GM19043 (cell line): ENCODE data around the gene FRMD3.

ENCODE experiments used
- ATAC-seq: cut with Tn5 transposase; IDR thresholded peaks from one replicate; pipeline ENCODE4 v1.9.1; 2021; ENCODE audit warnings: low read depth; ENCODE audit not compliant: unreplicated experiment

Gene FRMD3

DNA sequence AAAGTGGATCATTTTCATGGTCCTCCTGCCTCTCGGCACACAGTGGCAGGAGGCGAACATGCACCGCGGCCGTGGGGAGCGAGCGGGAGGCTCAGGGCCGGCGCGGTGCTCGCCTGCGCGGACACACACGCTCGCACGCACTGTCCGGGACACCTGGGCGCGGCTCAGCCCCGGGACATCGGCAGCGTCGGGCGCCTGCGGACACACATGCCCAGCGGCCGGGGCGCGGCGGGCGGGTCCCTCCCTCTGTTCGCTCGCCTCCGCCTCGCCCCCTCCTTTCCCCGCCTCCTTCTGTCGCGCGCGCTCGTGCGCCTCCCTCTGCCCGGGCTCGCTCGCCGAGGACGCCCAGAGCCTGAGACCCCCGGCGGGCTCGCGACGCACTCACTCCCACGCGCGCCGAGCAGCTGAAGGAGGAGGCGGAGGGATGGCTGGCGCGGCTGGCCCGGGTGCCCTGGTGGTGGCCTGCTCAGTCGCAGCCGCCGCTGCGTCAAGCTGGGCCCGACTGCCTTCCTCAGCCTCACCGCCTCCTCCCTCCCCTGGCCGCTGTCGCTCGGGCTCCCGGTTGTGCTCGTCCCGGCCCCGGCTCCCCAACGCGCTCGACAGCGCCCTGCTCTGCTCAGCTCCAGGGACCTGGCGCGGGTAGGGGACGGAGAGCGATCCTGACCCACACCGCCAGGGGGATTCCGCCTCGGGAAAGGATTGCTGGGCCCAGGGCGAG, at the start of gene FRMD3:
Gene FRMD3 (minus strand): TSS at position 230 of the 718 bp plus-strand sequence. CDS start 170 bp downstream, at position 60.
- ATAC-seq = no peak

GRCh38 chr9:83584995-83585394, 46.8 kb upstream of the FRMD3 start:
- ATAC-seq = no peak

GRCh38 chr9:83583151-83584014, 45.2 kb upstream of the FRMD3 start:
- ATAC-seq = peak; percentile 71

- ATAC-seq = no peak
These were observed 43.8 kb upstream of the FRMD3 start for GRCh38 chr9:83582029-83582428.

- ATAC-seq = no peak
These were observed 36.3 kb upstream of the FRMD3 start for GRCh38 chr9:83574482-83574881.

DNA sequence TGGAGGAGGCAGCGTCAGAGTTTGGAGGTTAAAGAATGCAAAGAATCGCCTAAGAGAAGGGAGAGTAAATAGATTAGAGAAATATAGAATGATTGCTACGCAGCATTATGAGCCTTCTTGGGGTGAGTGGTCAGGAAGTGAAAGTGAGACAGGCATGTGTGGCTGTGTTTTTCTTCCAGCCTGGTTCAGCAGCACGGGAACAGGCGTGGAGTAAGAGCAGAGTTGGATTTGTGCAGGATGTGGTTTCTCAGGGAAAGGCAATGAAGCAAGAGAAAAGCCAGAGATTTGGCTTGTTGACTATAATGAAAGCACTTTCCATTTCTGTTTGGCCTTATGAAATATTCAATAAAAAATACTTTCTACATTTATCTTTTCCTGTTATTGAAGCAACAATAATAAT, 34.3 kb upstream of the FRMD3 start:
- no peak for ATAC-seq

DNA sequence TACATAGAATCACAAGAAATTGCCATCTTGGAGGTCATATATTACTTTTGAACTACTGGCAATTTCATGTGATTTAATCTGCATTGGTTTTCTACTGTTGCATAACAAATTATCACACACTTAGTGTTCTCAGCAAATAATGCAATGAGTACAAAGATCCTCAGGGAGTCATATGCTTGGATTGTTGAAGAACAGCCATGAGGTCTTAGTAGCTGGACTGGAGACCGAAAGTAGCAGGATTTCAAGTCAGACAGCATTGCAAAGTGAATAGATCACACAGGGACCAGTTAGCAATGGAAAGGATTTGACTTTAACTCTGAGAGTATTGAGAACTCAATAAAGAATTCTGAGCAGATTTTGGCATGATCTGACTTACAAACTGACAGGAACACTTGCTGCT, 32.2 kb upstream of the FRMD3 start:
- ATAC-seq = no peak

- ATAC-seq = no peak
These were observed 31.1 kb upstream of the FRMD3 start for GRCh38 chr9:83569326-83569725.

DNA sequence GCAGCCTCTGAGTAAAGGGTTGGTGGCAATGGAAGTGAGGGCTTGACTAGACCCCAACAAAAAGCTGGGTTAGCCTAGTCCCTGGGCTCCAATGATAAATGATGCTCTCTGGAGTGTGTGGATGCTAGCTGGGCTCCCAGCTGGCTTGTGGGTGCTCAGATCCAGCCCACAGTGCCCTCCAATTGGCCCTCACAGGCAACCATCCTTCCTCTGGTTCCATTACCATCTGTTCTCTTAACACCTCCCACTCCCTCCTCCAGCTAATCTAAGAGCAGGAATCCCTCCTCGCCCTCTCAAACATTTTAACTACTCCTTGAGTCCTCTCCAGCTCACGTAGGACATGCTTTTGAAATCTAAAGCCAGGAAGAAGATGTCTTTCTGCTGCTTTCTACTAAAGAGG, 25.2 kb upstream of the FRMD3 start:
- no peak for ATAC-seq

DNA sequence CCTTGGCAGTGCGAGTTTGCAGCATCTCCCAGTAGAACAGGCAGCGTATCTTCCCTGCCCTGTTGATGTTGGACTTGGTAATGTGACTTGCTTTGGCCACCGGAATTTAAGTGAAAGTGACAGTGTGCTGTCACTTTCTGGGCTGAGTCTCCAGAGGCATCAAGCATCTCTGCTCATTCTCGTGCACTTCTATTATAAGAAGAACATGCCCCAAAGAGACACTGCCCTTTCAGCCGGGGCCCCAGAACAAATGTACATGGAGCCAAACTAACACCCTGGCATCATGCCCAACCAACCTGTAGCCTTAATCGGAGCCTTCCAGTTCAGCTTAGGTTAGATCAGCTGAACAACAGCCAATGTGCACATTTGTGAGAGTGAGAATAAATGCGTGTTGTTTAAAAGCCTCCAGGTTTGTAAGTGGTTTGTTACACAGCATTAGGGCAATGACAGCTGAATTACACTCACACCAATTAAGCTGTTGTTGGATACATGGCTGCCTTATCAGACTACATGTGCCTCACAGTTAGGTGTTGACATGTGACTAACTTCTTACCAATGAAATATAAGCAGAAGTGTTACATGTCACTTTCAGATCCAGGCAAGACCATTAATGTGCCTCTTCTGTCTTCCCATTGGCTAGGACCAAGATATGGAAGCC, 22.1 kb upstream of the FRMD3 start:
- ATAC-seq = no peak

DNA sequence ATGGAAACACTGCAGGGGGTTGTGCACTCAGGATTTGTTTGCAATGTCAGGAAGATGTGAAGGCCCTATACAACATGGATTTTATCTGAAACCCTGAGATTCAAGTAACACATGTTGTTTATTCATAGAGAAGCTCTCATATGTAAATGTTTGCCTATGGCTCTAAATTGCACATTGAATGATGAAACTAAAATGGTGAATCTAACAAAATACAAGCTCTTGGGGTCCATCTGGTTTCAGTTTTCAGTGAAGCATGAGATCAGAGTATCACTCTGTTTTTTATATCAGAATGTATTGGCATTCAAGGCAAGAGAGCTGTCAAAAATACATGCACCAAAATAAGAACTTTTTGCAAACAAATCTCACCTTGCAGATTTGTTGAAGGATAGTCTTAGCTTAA, 19.6 kb upstream of the FRMD3 start:
- no peak for ATAC-seq

- no peak for ATAC-seq
These were observed 19.1 kb upstream of the FRMD3 start for GRCh38 chr9:83557317-83557716.

- ATAC-seq = no peak
These were observed 16.1 kb upstream of the FRMD3 start for GRCh38 chr9:83554278-83554677.

DNA sequence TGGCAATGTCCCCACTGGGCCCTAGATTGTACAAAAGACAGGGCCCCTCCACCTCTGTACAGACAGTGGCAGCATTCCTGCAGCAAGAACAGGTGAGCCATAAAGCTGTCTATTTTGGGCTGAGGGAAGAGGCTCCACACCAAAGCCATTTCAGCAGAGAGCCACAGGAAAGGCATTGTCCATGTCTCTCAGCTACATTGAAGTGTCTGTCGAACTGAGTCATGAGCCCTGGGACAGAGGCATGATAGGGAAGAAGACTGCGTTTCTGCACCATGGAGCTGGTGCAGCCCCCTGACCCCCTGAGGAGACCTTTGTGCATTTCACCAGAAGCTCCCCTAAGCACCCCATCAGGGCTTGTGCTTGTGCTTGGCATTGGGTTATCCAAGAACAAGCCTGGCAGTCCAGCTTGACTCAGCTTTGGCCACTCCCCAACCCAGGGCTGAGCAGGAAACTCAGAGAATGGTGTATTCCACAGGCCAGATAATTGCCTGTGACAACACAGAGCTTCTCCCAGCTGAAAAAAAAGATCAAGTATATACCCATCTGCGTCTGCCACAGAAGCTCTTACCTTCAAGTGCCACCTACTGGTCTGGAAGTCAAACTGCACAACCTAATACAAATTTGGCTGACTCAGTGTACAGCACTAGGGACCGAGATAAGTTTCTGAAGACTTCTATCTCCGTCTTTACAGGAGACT, 5.9 kb upstream of the FRMD3 start:
- ATAC-seq = peak; percentile 83

DNA sequence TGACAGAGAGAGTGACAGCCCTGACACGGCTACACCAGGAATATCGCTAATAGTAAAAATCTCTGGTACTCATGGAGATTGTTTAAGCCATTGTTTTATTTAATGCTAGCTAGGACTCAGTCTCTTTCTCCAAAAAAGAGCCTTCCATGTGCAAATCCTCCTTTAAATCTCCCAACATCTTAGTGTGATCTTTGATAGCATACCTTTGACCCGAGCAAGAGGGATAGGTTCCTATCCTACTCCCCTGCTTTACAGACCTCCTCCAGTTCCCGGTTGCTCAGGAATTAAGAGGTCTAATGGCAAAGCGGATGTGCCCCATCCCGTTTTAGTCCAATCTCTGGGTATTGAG, 663 bp upstream of the FRMD3 start:
- no peak for ATAC-seq

- no peak for ATAC-seq
These were observed 650 bp downstream of the FRMD3 start for GRCh38 chr9:83537331-83538171.

GRCh38 chr9:83536332-83536731, 1.9 kb downstream of the FRMD3 start:
- ATAC-seq = no peak

- ATAC-seq = no peak
These were observed 2.5 kb downstream of the FRMD3 start for GRCh38 chr9:83535736-83536135.

GRCh38 chr9:83533296-83533695, 4.9 kb downstream of the FRMD3 start:
- no peak for ATAC-seq

- ATAC-seq = no peak
These were observed 11.3 kb downstream of the FRMD3 start for GRCh38 chr9:83526901-83527300.
